Fibroblast of lung (primary cell): ENCODE measurements around the gene APOBEC3F.

Experiments used
- CTCF ChIP-seq, 2 donors: IDR thresholded peaks in 1 of 2; conservative IDR thresholded peaks in 1 of 2; 1 replicate in 1 of 2; 2 replicates in 1 of 2; pipeline ENCODE4 v1.5.1; 2011 to 2012; ENCODE audit warnings: low read length in 2 of 2, control low read depth in 1 of 2, inconsistent platforms in 1 of 2, low read depth in 1 of 2, mild to moderate bottlenecking in 1 of 2
- EZH2 ChIP-seq: IDR thresholded peaks from 2 replicates; pipeline ENCODE4 v1.5.1; 2012; ENCODE audit warnings: low read length, control low read depth, mild to moderate bottlenecking; ENCODE audit errors: missing control alignments

GRCh38 chr22:39094717-39095389, 54.2 kb downstream of the APOBEC3F start:
- TF ChIP-seq CTCF (conservative IDR thresholded peaks at IDR 0.05 in 1 of 2, IDR thresholded peaks at IDR 0.05 in 1 of 2; ENCODE audit: low read depth in 1 of 2, low read length in 2 of 2) (no peak), EZH2 (no peak)
